Skeletal muscle cell (primary cell): ENCODE measurements around the gene KCNE2.
"Not testable (repeated sequence)": the region's sequence is repeated elsewhere in the genome, so short reads cannot be mapped to it uniquely, and the experiment has no call there.

Source experiments
- DNase-seq: peaks from one replicate; pipeline ENCODE4 v3.0.0-alpha.2; 2010; ENCODE audit warnings: low read depth
- H3K4me3 ChIP-seq: 2 replicates; pipeline ENCODE4 v1.5.1; 2011; ENCODE audit warnings: low read depth, mild to moderate bottlenecking, control low read depth, low read length, moderate library complexity

Gene KCNE2

DNA sequence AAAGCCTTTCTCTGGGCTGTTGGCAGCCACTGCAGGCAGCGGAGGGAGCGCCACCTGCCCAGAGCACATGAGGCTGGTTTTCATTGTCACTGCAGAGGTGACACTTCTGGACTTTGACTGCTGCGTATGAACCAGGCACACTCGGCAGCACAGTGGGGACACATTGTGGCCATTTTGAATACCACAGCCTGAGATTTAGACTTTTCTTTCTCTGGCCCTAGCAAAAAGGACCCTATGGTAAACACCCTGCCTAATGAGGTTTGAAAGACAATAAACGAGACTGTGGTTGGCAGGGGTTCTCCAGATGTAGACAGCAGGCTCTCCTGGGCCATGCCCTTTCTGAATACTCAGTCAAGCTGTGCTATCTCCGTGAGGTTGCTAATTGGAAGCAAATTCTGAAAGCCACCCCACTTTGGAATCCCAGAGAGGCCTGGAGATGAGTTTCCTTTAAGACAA, 12.0 kb upstream of the KCNE2 start:
- DNase-seq, result no peak

DNA sequence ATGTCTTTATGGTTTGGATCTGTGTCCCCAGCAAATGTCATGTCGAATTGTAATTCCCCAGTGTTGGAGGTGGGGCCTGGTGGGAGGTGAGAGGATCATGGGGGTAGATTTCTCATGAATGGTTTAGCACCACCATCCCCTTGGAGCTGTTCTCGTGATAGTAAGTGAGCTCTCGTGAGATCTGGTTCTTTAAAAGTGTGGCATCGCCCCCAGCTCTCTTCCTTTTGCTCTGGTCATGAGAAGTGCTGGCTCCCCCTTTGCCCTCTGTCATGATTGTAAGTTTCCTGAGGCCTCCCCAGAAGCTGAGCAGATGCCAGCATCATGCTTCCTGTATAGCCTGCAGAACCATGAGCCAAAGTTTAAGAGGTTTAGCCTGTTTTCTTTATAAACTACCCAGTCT, 11.2 kb upstream of the KCNE2 start:
- no peak overlapping the region for H3K4me3 ChIP-seq
- no peak for DNase-seq

More for the DNA sequence above, 12.0 kb upstream of the KCNE2 start:
- H3K4me3 ChIP-seq, result no peak overlapping the region

DNA sequence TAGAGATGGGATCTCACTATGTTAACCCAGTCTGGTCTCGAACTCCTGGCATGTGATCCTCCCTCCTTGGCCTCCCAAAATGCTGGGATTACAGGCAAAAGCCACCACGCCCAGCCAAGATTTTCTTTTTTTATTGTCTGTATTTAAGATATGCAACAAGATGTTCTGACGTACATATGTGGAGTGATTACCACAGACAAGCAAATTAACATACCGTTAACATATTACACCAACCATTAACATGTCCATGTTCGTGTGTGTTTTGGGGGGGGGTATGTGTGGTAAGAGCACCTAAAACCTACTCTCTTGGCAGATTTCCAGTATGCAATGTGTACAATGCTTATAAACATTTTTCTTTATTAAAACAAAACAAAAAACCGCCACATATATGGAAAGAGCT, 10.6 kb upstream of the KCNE2 start:
- no peak overlapping the region for H3K4me3 ChIP-seq
- DNase-seq, result no peak

DNA sequence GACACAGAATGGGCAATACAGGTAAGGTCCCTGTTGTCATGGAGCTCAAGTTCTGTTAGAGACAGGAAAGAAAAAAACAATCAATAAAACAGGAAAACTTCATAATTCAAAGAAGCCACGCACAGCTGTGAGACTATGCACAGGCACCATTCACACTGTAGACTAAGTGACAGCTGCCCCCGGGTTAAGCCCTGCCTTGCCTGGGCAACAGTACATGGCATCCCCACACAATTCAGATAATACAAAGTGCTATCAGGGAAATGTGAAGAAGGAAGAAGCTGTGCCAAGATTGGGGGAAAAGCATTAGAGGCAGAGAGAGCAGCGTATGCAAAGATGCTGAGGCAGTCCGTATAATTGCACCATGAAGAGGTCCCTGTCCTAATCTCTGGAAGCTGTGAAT, 9.0 kb upstream of the KCNE2 start:
- no peak for DNase-seq
- H3K4me3 ChIP-seq, result no peak overlapping the region

DNA sequence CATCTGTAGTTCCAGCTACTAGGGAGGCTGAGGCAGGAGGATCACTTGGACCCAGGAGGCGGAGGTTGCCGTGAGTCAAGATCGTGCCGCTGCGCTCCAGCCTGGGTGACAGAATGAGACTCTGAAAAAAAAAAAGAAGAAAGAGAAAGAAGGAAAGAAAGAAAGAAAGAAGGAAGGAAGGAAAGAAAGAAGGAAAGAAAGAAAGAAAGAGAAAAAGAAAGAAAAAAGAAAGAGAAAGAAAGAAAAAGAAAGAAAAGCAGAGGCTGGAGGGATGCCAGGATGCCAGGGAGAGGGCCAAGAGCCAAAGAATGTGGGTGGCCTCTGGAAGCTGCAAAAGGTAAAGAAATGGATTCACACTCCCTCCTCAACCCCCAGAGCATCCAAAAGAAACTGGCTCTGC, 8.2 kb upstream of the KCNE2 start:
- DNase-seq, result no peak
- no peak overlapping the region for H3K4me3 ChIP-seq

DNA sequence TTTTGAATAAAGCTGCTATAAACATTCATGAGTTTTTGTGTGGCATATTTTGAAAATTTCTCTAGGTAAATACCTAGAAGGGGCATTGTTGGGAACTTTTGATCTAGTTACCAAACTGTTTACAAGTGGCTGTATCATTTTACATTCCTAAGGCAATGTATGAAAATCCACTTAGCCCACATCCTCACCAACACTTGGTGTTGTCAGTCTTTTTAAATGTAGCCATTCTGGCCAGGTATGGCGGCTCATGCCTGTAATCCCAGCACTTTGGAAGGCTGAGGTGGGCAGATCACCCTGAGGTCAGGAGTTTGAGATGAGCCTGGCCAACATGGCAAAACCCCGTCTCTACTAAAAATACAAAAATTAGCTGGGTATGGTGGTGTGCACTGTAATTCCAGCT, 5.9 kb upstream of the KCNE2 start:
- DNase-seq, result no peak
- H3K4me3 ChIP-seq, result no peak overlapping the region

DNA sequence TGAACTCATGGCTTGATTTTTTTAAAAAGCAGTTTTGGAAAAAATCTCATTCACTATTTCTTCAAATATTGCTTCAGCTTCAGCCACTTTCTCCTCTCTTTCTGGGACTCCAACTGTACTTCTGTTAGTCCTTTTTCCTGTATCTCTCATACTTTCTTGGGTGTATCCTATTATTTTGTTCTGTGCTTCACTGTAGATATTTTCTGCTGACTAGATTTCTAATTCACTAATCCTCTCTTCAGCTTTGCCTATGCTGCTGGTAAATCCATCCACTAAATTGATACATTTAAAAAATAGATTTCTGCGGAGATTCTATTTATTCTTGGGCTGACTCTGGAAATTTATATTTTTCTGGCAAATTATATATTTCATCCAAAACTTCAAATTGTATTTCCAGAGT, 4.9 kb upstream of the KCNE2 start:
- no peak for DNase-seq
- no peak overlapping the region for H3K4me3 ChIP-seq

DNA sequence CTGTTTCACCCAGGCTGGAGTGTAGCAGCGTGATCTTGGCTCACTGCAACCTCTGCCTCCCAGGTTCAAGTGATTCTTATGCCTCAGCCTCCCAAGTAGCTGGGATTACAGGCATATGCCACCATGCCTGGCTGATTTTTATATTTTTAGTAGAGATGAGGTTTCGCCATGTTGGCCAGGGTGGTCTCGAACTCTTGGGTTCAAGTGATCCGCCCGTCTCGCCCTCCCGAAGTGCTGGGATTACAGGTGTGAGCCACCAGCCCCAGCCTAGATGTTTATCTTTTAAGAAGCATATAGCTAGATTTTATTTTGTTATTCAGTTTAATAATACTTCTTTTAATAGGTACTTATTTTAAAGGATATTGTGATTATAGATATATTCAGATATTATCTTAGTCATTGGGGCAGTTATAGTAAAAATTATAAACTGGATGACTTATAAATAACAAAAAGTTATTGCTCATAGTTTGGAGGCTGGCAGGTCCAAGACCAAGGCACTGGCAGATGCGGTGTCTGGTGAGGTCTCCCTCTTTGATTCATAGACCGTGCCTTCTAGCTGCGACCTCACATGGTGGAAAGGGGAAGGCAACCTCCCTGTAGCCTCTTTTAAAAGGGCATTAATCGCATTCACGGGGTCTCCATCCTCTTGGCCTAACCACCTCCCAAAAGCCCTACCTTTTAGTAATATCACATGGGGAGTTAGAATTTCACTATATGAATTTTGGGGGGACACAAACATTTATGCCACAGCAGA, 3.1 kb upstream of the KCNE2 start:
- H3K4me3 ChIP-seq, result no peak overlapping the region
- DNase-seq, result no peak

DNA sequence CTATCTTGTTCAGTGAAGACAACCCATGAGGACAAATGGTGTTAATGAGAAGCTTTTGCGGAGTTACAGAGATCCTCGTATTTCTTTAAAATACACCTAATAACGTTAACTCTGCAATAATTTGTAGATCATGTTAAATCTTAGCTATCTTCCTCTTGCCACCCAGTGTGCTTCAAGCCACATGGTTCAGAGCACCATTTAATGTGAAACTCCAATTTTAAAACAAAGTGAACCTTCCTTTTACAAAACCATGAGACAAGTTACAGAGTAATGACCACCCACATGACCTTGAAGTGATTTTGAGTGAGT, 1.7 kb upstream of the KCNE2 start:
- no peak for DNase-seq
- no peak overlapping the region for H3K4me3 ChIP-seq

DNA sequence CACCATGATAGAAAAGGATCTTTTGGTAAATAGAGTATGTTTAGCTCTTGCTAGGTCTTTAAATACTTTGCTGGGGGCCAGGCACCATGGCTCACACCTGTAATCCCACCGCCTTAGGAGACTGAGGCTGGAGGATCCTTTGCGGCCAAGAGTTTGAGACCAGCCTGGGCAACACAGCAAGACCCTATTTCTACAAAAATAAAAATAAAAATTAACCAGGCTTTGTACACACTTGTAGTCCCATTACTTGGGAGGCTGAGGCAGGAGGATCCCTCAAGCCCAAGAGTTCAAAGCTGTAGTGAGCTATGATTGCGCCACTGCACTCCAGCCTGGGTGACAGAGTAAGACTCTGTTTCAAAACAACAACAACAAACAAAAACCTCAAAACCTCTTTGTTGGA, 1.1 kb upstream of the KCNE2 start:
- no peak for DNase-seq
- no peak overlapping the region for H3K4me3 ChIP-seq

DNA sequence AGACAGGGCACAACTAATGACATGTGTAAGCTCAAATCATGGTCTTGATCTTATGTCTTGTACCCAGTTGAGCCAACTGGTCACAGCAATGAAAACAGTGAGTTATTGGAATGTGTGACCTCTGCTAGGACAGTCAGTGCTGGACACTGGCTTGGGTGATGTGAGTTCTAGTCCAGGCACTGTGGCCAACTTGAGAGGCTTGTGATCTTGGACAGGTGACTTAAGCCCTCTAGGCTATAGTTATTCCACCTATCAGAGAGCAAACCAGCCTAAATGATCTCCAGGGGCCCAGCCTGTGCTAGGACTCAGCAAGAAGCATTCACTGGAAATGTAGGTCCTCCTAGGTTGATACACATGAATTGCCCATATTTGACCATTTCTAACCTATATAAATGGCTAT, 1.1 kb downstream of the KCNE2 start:
- H3K4me3 ChIP-seq, result no peak overlapping the region
- DNase-seq, result no peak

DNA sequence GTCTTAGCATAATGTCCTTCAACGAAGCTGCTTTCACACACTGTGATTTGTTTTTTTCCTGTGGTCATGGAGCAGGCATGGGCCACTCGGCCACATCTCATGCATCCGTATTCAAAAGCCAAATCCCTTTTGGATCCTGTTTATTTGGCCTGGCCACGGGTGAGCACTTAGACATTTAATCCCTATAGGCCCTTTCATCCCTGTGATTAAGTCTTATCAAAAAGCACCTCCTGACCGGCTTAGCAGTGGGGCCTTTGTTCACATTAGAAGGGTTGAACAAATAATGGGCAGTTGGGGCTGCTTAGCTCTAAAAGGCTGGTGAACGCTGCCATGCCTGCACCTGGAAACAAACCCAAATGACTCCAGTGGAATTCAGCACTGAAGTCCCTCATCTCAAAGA, 2.0 kb downstream of the KCNE2 start:
- no peak for DNase-seq
- H3K4me3 ChIP-seq, result no peak overlapping the region

DNA sequence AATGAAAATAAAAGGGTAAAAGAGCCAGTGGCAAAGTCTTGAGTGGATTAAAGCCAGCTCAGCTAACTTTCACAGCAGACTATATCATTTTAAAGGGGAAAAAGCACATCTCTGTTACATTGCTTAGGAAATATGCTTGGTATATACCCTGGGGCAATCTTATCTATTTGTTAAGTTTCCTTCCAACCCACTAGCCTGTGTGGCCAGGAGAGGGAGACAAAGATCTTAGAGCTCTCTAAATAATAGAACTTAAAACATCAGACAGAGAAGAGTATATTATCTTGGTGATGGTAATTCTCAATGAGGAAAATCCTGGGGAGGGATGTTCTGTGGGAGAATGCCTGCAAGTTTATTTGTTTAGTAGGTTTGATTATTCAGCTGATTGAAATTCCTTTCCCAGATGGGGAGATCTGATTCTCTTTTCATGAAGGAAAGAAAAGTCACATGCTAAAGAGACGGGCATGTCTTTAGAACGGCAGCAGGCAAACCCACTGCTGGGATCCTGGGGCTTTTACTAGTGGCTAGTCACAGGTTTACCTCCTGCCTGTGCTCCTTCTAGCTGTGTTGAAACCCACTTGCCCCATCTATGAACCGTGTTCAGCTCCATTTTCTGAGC, 3.6 kb downstream of the KCNE2 start:
- H3K4me3 ChIP-seq, result no peak overlapping the region
- no peak for DNase-seq

DNA sequence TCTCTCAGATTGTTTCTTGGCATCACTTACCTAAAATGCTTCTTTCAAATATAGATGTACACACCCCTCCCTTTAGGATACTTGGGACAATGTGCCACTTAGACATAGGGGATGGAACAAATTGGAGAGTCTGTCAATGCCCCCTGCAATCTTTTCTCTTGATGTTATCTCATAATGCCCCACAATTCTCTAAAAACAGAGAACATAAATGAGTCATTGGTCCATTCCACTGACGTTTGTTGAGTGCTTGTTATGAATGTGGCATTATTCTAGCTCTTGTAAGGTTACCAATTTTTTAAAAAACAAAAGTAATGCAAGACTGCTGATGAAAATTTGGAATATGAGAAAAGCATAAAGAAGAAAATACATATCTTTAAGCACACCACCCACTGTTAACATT, 5.9 kb downstream of the KCNE2 start:
- no peak overlapping the region for H3K4me3 ChIP-seq
- DNase-seq, result no peak

DNA sequence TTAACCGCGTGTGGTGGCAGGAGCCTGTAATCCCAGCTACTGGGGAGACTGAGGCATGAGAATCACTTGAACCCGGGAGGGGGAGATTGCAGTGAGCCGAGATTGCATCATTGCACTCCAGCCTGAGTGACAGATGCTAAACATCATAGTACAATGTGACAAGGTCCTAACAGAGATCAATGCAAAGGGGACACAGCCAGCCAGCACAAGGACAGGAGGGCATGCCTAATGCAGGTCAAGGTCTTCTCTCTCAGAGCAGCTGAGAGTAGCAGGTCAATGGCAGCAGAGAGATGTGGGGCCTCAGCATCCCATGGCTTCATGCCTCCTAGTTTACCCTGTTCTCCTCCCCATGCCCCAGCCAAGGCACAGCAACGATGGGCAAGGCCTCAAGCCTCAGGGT, 8.5 kb downstream of the KCNE2 start:
- no peak overlapping the region for H3K4me3 ChIP-seq

DNA sequence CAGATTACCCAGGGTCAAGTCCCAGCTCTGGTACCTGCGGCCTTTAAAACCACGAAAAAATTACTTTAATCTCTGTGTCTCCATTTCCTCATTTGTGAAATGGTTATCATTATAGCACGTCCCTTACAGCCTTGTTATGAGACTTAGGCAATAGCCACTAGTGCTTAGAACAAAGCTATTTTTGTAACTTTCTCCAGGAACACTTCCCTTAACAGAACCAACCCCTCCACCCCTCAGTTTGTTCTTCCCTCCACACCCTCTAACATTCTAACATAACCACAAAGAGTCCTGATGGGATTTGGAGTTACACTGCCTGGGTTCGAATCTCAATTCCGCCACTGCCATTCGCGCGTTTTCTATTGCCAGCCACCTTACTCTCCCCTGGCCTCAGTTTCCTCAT, 10.7 kb downstream of the KCNE2 start:
- not testable (repeated sequence) for DNase-seq, H3K4me3 ChIP-seq

More for the DNA sequence above, 8.5 kb downstream of the KCNE2 start:
- no peak for DNase-seq

DNA sequence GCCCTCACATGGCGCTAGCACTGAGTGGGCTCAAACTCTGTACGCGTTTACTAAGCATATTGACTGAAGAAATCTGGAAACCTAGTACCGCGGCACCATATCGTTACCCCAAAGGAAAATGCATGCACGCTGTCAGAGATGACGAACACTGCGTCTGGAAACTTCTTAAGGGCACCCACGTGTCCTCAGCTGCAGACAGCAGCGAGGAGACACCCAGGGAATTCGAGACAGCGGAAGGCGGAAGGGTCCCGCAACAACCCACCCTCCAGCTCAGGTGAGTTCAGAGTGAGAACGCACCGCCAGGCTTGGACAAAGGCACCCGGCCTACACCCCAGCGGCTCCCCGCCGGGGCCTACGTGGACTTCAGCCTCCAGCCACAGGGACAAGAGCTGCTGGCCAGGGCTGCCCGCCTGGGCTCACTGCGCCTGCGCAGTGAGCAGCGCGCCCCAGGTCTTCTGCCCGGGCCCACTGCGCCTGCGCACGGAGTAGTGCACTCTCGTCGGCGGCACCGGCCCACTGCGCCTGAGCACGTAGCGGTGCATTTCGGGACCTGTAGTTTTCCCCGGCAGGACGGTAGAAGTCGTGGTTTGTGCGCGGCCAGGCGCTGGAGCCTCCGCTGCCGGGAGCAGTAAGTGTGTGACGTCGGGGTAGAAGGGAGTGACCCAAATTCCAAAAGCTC, 11.3 kb downstream of the KCNE2 start, which contains the start of gene SMIM11:
Gene SMIM11, plus strand, starts transcription at position 568 of the 679 bp plus-strand sequence. CDS start 3,998 bp downstream, outside the sequence.
- H3K4me3 ChIP-seq, DNase-seq: not testable (repeated sequence)

DNA sequence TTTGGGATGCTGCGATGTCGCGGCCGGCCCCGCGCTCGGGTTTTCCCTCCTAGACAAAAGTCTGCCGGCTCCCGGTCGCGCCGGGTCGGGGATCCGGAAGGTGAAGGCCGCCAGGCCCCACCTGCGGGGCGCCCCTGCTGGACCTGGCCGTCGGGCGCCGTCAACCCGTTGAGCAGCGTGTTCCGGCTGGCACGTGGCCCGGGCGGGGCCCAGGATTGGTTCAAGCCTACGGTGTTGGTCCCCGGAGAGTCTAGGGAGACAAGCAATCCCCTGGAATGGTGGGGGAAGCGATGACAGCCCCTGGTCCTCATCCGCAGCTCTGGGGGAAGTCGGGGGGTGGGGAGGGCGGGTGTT, 11.8 kb downstream of the KCNE2 start:
- not testable (repeated sequence) for H3K4me3 ChIP-seq

DNA sequence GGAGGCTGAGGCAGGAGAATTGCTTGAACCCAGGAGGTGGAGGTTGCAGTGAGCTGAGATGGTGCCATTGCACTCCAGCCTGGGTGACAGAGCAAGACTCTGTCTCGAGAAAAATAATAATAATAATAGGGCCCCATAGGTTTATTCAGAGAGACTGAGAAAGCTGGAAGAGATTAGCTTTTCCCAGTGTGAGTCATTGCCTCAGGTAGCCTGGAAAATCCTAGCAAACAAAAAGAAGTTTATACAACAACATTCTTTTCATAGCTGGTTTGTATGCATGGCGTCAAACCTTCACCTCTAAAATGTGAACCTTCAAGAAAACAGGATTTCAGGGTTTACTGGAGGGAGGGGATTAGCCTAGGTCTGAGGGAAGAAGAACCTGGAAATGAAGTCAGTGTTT, 19.3 kb downstream of the KCNE2 start:
- DNase-seq, H3K4me3 ChIP-seq: not testable (repeated sequence)

More for the DNA sequence above, 11.8 kb downstream of the KCNE2 start:
- not testable (repeated sequence) for DNase-seq

DNA sequence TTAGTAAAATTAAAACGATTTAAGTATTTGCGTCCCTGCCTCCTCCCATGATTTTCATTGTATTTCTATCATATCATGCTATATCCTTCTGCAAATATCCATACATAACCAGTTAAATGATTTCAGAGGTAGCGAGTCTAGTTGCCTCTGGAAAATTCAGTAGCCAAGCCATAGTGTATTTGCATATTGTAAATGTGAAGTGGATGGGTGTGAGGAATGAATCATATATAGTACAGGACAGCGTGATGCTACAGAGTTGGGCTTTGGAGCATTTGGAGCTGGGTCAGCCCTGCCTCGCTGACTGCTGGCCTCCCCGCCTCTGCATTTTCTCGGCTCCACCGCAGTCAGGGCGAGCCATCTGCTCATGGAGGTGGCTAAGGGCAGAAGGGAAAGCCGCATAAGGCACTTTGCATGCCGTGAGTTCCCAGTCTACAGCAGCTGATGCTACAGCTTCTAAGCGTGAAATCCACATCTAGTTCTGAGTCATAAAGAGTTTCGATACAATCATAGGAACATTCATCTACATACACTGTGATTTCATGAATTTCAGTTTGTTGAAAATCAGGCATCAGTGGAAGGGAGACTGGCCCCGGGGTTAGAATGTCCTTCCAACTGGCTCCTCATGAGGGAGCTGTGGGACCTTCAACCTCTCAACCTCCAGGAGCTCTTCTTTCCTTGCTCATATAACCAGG, 20.1 kb downstream of the KCNE2 start:
- not testable (repeated sequence) for H3K4me3 ChIP-seq, DNase-seq
